Muscle of back (tissue), 13 donors: ENCODE results near the gene C9orf40. TPM values are rescaled to one million over a fixed set of nuclear protein-coding genes. Genes with fewer than 3 reads are reported as not detected.
A peak's percentile ranks its signal among the peaks of the same experiment; 100 is the strongest.

Source experiments
- DNase-seq, 3 donors: peaks; one replicate each; pipeline versions ENCODE4 v3.0.0 to v3.0.0-alpha.2; 2013
- long read RNA-seq, 9 donors: transcript quantifications; one replicate each; lab custom pipeline, GENCODE V29; 2026
- polyA plus RNA-seq, 10 donors: library from polyadenylated mRNA; unstranded; fragments of 120-200 nt; gene quantifications; one replicate each; pipeline ENCODE4 v1.2.1, GENCODE V29; 2013; ENCODE audit not compliant: insufficient read length in 10 of 10

The C9orf40 gene
- polyA plus RNA-seq: 1 to 10 TPM; 5.7 to 6.9 (median 6.2) TPM
- long read RNA-seq, donor 1, transcript C9orf40-201 (2 exons, 2,327 nt): major isoform, 8 of 8 reads
- long read RNA-seq, donor 1, partial matches to known transcripts: 0 of 8 reads
- long read RNA-seq, donor 1, other reads (novel, unspliced or antisense): 0 of 8 reads
- long read RNA-seq, donor 2, partial matches to known transcripts: 0 of 2 reads
- long read RNA-seq, donor 2, other reads (novel, unspliced or antisense): 0 of 2 reads
- long read RNA-seq, donor 3: 0 reads
- long read RNA-seq, donor 4, partial matches to known transcripts: 0 of 1 reads
- long read RNA-seq, donor 4, other reads (novel, unspliced or antisense): 0 of 1 reads
- long read RNA-seq, donor 5, transcript C9orf40-201 (2 exons, 2,327 nt): major isoform, 5 of 5 reads
- long read RNA-seq, donor 5, partial matches to known transcripts: 0 of 5 reads
- long read RNA-seq, donor 5, other reads (novel, unspliced or antisense): 0 of 5 reads
- long read RNA-seq, donor 6, transcript C9orf40-201 (2 exons, 2,327 nt): major isoform, 5 of 5 reads
- long read RNA-seq, donor 6, partial matches to known transcripts: 0 of 5 reads
- long read RNA-seq, donor 6, other reads (novel, unspliced or antisense): 0 of 5 reads
- long read RNA-seq, donor 7, partial matches to known transcripts: 0 of 1 reads
- long read RNA-seq, donor 7, other reads (novel, unspliced or antisense): 0 of 1 reads
- long read RNA-seq, donor 8, transcript C9orf40-201 (2 exons, 2,327 nt): major isoform, 5 of 5 reads
- long read RNA-seq, donor 8, partial matches to known transcripts: 0 of 5 reads
- long read RNA-seq, donor 8, other reads (novel, unspliced or antisense): 0 of 5 reads
- long read RNA-seq, donor 9: 0 reads

DNA sequence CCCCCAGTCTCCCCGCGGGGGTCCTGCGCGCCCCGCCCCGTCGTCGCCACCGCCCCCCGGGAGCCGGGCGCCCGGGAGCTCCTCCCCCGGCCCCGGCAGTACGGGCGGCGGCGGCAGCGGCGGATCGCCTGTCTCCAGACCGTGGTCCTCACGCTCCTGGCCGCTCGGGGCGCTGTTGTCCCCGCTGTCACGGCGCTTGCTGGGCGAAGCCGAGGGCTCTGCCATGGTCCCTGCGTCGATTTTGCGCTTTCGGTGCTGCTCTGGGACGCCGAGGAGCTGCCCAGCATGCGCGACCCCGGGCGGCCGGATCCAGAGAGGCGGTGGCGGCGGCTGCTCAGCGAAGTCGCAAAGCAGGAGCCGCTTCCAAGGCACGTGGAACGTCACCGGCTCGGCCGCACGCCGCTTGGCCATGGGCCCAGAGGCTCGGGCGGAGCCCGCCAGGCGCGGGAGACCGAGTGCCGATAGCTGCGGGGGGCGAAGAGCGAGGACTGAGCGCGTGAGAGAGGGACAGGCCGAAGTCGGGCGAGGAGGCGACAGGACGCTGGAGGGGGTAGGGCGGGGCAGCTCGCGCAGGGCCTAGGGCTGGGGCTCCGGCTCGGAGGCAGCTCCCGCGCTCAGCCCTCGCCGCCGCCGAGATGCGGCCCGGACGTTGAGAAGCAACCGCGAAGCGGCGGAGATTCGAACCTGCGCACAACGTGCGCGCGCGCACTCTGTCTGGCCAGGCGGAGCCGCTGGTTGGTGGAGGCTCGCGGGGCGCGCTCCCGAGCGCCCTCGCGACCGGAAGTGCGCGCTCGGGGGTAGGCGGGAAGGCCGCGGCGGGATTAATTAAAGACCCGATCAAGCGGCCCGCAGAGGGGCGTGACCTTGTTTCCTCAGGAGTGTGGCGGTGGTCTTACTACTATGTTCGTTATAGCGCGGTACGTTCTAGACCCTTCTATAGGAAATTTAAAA is at the start of gene C9orf40:
TSS of gene C9orf40 (minus strand) at position 712 of the 951 bp plus-strand sequence. CDS start at position 411, 301 bp downstream.
- DNase-seq: peak; percentile 88 to 96 (median 93)

GRCh38 chr9:75001719-75002421 is 49.2 kb upstream of the C9orf40 start:
- DNase-seq: peak; percentile 81 to 89 (median 83)

GRCh38 chr9:75000835-75001234 is 48.1 kb upstream of the C9orf40 start:
- DNase-seq: no peak

GRCh38 chr9:74985041-74985440 is 32.3 kb upstream of the C9orf40 start:
- DNase-seq: no peak

- no peak for DNase-seq
Observed at GRCh38 chr9:74983709-74984108, 31.0 kb upstream of the C9orf40 start.

- no peak for DNase-seq
Observed at GRCh38 chr9:74979844-74980243, 27.1 kb upstream of the C9orf40 start.

DNA sequence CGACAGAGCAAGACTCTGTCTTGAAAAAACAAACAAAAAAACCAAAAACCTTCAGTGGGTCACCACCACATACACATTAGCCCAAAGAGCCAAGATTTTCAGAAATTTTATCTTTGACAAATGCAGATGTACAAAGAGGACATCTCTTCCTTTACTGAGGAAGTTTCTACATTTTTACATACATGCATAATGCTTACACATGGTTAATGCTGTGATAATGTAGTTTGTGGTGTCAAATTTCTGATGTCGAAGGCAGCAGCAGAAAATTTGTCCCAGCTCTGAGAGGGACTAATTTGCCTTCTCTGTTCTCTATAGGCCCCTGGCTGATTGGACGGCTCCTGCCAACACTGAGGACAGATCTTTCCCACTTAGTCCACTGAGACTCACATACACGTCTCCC is 24.6 kb upstream of the C9orf40 start:
- no peak for DNase-seq

DNA sequence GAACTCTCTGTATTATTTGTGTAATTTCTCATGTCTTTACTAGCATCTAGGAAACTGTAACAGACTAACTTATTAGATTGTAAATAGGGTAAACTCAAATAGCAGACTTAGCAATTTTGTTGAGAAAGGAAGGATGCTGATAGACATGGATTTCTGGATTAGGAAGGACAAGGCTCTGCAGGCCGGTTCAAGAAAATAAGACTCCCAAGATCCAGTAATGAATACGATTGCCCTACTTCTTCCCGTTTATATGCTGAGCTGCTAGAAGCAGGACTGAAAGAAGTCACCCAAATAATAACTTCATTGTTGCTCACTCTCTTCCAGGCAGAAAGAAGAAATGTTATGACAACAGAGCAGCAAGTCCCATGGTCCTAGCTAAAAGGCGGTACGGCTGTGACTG is 22.8 kb upstream of the C9orf40 start:
- no peak for DNase-seq

GRCh38 chr9:74974558-74974957 is 21.8 kb upstream of the C9orf40 start:
- DNase-seq: no peak

DNA sequence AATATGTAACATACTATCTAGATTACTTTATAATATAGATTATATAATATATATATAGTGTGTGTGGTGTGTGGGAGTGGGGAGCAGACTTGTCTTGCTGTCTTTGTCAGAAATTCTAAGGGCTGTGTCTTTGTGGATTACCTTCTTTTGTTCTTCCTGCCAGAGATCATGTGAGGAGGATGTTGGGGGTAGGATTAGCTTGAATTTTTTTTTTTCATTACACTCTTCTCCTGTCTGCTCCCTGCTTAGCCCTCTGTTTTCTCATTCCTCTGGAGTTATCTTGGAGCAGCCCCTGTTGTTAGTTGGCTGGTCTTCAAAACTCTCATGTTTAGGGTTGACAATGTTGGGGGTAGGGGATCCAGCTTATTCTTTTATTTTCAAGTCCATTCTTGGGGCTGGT is 21.0 kb upstream of the C9orf40 start:
- DNase-seq: no peak

- DNase-seq: no peak
Observed at GRCh38 chr9:74963056-74963455, 10.3 kb upstream of the C9orf40 start.

GRCh38 chr9:74961496-74961895 is 8.8 kb upstream of the C9orf40 start:
- DNase-seq: no peak

DNA sequence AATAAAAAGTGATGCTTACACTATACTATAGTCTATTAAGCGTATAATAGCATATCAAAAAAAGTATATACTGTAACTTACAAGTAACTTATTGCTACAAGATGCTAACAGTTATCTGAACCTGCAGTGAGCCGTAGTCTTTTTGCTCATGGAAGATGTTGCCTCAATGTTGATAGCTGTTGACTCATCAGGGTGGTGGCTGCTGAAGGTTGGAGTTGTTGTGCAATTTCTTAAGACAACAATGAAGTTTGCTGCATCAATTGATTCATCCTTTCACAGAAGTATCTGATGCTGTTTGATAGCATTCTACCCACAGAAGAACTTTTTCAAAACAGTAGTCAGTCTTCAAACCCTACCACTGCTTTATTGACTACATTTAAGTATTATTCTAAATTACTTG is 7.8 kb upstream of the C9orf40 start:
- peak in 1 of 3 donors; percentile 10 for DNase-seq

- no peak for DNase-seq
Observed at GRCh38 chr9:74958587-74958986, 5.9 kb upstream of the C9orf40 start.

GRCh38 chr9:74953235-74953751 is 581 bp upstream of the C9orf40 start:
- DNase-seq: peak; percentile 71 to 92 (median 83)

DNA sequence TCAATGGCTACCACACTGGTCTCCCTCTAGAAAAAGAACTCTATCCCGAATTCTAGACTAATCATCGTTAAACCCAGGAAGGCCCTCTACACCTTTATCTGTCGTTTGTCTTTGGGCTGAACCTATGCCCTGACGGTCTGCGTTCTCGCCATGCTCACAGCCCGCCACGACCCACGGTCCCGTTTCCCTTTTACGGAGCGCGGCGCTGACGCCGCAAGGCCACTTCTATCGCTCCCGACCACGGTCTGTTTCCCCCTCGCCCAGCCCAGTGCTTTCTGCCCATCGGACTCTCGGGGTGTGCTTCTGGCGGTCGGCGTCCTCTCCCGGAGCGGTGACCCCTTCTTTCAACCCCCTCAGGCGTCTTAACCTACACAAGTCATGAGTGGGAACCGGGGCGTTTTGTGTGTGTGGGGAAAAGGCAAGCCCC is 974 bp downstream of the C9orf40 start:
- peak; percentile 22 to 81 (median 59) for DNase-seq

GRCh38 chr9:74951107-74951720 is 1.5 kb downstream of the C9orf40 start:
- no peak for DNase-seq

DNA sequence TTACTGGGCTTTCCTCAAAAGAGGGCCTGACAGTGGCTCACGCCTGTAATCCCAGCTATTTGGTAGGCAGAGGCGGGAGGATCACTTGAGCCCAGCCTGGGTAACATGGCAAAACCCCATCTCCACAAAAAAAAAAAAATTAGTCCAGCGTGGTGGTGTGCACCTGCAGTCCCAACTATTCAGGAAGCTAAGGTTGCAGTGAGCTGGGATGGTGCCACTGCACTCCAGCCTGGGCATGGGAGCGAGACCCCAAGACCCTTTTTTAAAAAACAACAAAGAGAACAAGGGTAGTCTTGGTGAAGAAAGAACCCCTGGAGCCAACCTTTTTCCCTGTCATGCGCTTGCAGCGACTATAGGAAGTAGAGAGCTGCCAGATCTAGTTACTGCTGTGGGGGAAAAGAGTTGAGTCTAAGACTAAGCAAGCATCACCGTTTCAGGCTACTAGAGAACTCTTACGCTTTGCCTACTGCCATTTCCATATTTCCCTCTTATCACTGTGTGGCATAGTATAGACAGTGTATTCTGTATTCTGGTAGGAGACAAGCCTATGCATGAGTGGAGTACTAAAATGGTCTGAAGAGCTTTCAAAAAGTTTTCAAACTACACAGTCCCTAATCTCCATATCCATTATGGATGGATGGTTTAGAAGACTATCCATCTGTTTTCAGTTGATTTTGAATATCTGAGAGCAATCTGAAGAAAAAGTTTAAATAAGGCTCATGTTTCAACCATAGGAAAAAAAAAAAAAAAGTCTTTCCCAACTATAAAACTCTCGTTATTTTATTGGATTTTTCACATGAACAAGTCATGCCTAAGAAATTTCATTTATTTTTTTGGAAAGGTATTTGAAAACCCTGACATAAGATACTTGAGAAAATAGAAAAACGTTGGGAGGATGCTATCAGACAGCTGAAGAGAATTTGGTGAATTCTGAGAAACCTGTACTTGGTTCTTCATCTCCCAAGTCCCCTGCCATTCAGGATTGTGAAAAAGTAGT is 2.6 kb downstream of the C9orf40 start:
- no peak for DNase-seq

DNA sequence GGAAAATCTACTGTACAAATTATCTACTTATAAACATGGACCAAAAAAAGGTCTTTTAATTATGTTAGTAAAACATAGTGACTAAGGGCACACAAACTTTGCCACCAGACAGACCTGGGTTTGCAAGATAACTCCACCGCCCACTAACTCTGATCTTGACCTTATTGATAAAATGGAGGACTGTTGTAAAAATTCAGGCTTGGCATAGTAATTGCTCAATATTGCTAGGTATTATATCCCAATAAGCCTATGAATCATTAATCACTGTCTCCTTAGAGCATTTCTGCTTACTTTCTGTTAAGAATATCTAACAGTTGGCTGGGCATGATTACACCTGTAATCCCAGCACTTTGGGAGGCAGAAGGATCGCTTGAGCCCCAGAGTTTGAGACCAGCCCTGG is 3.8 kb downstream of the C9orf40 start:
- no peak for DNase-seq
